Neuron (in vitro differentiated cells): ENCODE results near the gene TCEAL1.
"Not testable (repeated sequence)": the region's sequence is repeated elsewhere in the genome, so short reads cannot be mapped to it uniquely, and the experiment has no call there.

Experiments used
- H2AFZ ChIP-seq: one replicate; pipeline ENCODE4 v1.6.1; 2013; ENCODE audit warnings: low read depth, mild to moderate bottlenecking, inconsistent platforms, low read length, moderate library complexity
- H3K27me3 ChIP-seq: one replicate; pipeline ENCODE4 v1.6.1; 2013; ENCODE audit warnings: low read length; ENCODE audit not compliant: insufficient read depth
- H3K36me3 ChIP-seq: one replicate; pipeline ENCODE4 v1.6.1; 2013; ENCODE audit warnings: low read length; ENCODE audit not compliant: insufficient read depth
- H3K4me1 ChIP-seq: one replicate; pipeline ENCODE4 v1.6.1; 2013; ENCODE audit warnings: low read length; ENCODE audit not compliant: insufficient read depth
- H3K4me3 ChIP-seq: 2 replicates; pipeline ENCODE4 v1.5.1; 2013; ENCODE audit warnings: mild to moderate bottlenecking, low read length, moderate library complexity
- H3K9me3 ChIP-seq: one replicate; pipeline ENCODE4 v1.6.1; 2013; ENCODE audit warnings: low read length

Gene TCEAL1

GRCh38 chrX:103628386-103629317 is at the start of gene TCEAL1:
TCEAL1 (plus strand) TSS chrX:103628975; CDS start chrX:103629917, 942 bp downstream.
- H3K4me1 ChIP-seq, result peaks cover 11% of the 10 kb centered on the region

GRCh38 chrX:103584596-103584995 is 44.2 kb upstream of the TCEAL1 start:
- Histone ChIP-seq H3K36me3 (no peaks in the 10 kb centered on the region), H3K4me1 (peaks cover 8% of the 10 kb centered on the region), H3K9me3 (no peaks in the 10 kb centered on the region), H3K27me3 (no peaks in the 10 kb centered on the region), H3K4me3 (peak overlapping the region; percentile 65), H2AFZ (peak overlapping the region; percentile 48)

More at GRCh38 chrX:103628386-103629317, at the start of gene TCEAL1:
- Histone ChIP-seq H3K9me3 (no peaks in the 10 kb centered on the region), H3K36me3 (no peaks in the 10 kb centered on the region), H2AFZ (peak within 1 kb of the TSS; percentile 89), H3K4me3 (peak within 1 kb of the TSS; percentile 61), H3K27me3 (no peaks in the 10 kb centered on the region)

- Histone ChIP-seq H3K4me3 (peak within 1 kb of the TSS; percentile 65), H3K36me3 (no peaks in the 10 kb centered on the region), H3K4me1 (peaks cover 8% of the 10 kb centered on the region), H2AFZ (peak within 1 kb of the TSS; percentile 48), H3K9me3 (no peaks in the 10 kb centered on the region), H3K27me3 (no peaks in the 10 kb centered on the region)
Observed at GRCh38 chrX:103585411-103586313, 43.1 kb upstream of the TCEAL1 start, which contains the start of gene TCEAL4. TCEAL4 (plus strand) TSS chrX:103585515; CDS start chrX:103586676, 1,161 bp downstream.

- Histone ChIP-seq H3K9me3 (no peaks in the 10 kb centered on the region), H3K4me1 (peaks cover 8% of the 10 kb centered on the region), H3K36me3 (no peaks in the 10 kb centered on the region), H3K4me3 (peak overlapping the region; percentile 65), H3K27me3 (no peaks in the 10 kb centered on the region), H2AFZ (no peak overlapping the region)
Observed at GRCh38 chrX:103586314-103586646, 42.5 kb upstream of the TCEAL1 start.

GRCh38 chrX:103586659-103587058 is 42.1 kb upstream of the TCEAL1 start:
- no peaks in the 10 kb centered on the region for H3K27me3 ChIP-seq
- peak overlapping the region; percentile 65 for H3K4me3 ChIP-seq
- no peak overlapping the region for H2AFZ ChIP-seq

GRCh38 chrX:103592295-103592694 is 36.5 kb upstream of the TCEAL1 start:
- not testable (repeated sequence) for H2AFZ ChIP-seq, H3K9me3 ChIP-seq, H3K27me3 ChIP-seq, H3K36me3 ChIP-seq, H3K4me1 ChIP-seq, H3K4me3 ChIP-seq

More at GRCh38 chrX:103586659-103587058, 42.1 kb upstream of the TCEAL1 start:
- no peaks in the 10 kb centered on the region for H3K36me3 ChIP-seq
- no peaks in the 10 kb centered on the region for H3K9me3 ChIP-seq
- peaks cover 8% of the 10 kb centered on the region for H3K4me1 ChIP-seq

GRCh38 chrX:103595202-103595601 is 33.6 kb upstream of the TCEAL1 start:
- not testable (repeated sequence) for H3K4me3 ChIP-seq, H3K4me1 ChIP-seq, H2AFZ ChIP-seq, H3K36me3 ChIP-seq, H3K27me3 ChIP-seq, H3K9me3 ChIP-seq

GRCh38 chrX:103607364-103608305 is 21.1 kb upstream of the TCEAL1 start, which contains the start of gene TCEAL3:
TCEAL3 (plus strand) TSS chrX:103607963; CDS start chrX:103609065, 1,102 bp downstream.
- no peaks in the 10 kb centered on the region for H3K4me1 ChIP-seq
- H2AFZ ChIP-seq, result no peak within 1 kb of the TSS
- no peaks in the 10 kb centered on the region for H3K9me3 ChIP-seq
- peak within 1 kb of the TSS; percentile 16 for H3K4me3 ChIP-seq
- H3K36me3 ChIP-seq, result no peaks in the 10 kb centered on the region
- H3K27me3 ChIP-seq, result no peaks in the 10 kb centered on the region

- no peaks in the 10 kb centered on the region for H3K9me3 ChIP-seq
- H3K36me3 ChIP-seq, result no peaks in the 10 kb centered on the region
- H3K4me3 ChIP-seq, result no peak overlapping the region
- no peaks in the 10 kb centered on the region for H3K4me1 ChIP-seq
- H3K27me3 ChIP-seq, result no peaks in the 10 kb centered on the region
- H2AFZ ChIP-seq, result no peak overlapping the region
Observed at GRCh38 chrX:103608306-103608963, 20.3 kb upstream of the TCEAL1 start.

- Histone ChIP-seq H3K36me3 (no peaks in the 10 kb centered on the region), H3K27me3 (no peaks in the 10 kb centered on the region), H3K4me3 (no peak overlapping the region), H2AFZ (no peak overlapping the region), H3K9me3 (no peaks in the 10 kb centered on the region), H3K4me1 (no peaks in the 10 kb centered on the region)
Observed at GRCh38 chrX:103610282-103610681, 18.5 kb upstream of the TCEAL1 start.

- H3K9me3 ChIP-seq, result no peaks in the 10 kb centered on the region
- no peaks in the 10 kb centered on the region for H3K4me1 ChIP-seq
- H3K36me3 ChIP-seq, result no peaks in the 10 kb centered on the region
- H2AFZ ChIP-seq, result no peak overlapping the region
- H3K4me3 ChIP-seq, result no peak overlapping the region
- no peaks in the 10 kb centered on the region for H3K27me3 ChIP-seq
Observed at GRCh38 chrX:103613362-103613890, 15.3 kb upstream of the TCEAL1 start.
